Naive B cell (primary cell): Measurements from ENCODE around the gene MNAT1. TPM values are rescaled to one million over a fixed set of nuclear protein-coding genes. Genes with fewer than 3 reads are reported as not detected.
"Not testable (repeated sequence)": the region's sequence is repeated elsewhere in the genome, so short reads cannot be mapped to it uniquely, and the experiment has no call there.

ENCODE experiments used
- ATAC-seq, 2 donors: fragments of 150-1000 bp; cut with Tn5 transposase; 2 replicates each; pipeline ENCODE4 v1.10.0; 2021; ENCODE audit warnings: low read depth in 2 of 2, mild to moderate bottlenecking in 2 of 2, moderate library complexity in 2 of 2
- DNase-seq: peaks from one replicate; pipeline ENCODE4 v3.0.0; 2022
- H3K27ac Mint-ChIP-seq, 6 donors: one replicate each; pipeline ENCODE4 v1.8.0; 2020 to 2022; ENCODE audit warnings: mild to moderate bottlenecking in 6 of 6, mixed read lengths in 6 of 6, moderate library complexity in 5 of 6, inconsistent platforms in 2 of 6
- H3K27me3 Mint-ChIP-seq, 3 donors: one replicate each; pipeline ENCODE4 v1.8.0; 2021 to 2022; ENCODE audit warnings: mixed read lengths in 3 of 3, mild to moderate bottlenecking in 1 of 3
- H3K36me3 Mint-ChIP-seq, 2 donors: one replicate each; pipeline ENCODE4 v1.8.0; 2020 to 2022; ENCODE audit warnings: mixed read lengths in 2 of 2, inconsistent platforms in 1 of 2, mild to moderate bottlenecking in 1 of 2
- H3K4me1 Mint-ChIP-seq, 3 donors: one replicate each; pipeline ENCODE4 v1.8.0; 2020 to 2022; ENCODE audit warnings: mixed read lengths in 3 of 3, inconsistent platforms in 1 of 3, mild to moderate bottlenecking in 1 of 3, moderate library complexity in 1 of 3
- H3K4me3 Mint-ChIP-seq, 8 donors: one replicate each; pipeline ENCODE4 v1.8.0; 2020 to 2022; ENCODE audit warnings: mild to moderate bottlenecking in 8 of 8, mixed read lengths in 8 of 8, moderate library complexity in 8 of 8, inconsistent platforms in 2 of 8
- H3K9me3 Mint-ChIP-seq, 7 donors: one replicate each; pipeline ENCODE4 v1.8.0; 2020 to 2022; ENCODE audit warnings: mixed read lengths in 7 of 7, mild to moderate bottlenecking in 5 of 7, inconsistent platforms in 2 of 7, moderate library complexity in 1 of 7
- polyA plus RNA-seq, 6 donors: library from polyadenylated mRNA; unstranded; fragments of 300-500 nt; fragmentation: Illumina TruSeq; gene quantifications; one replicate each; pipeline ENCODE4 v1.2.3, GENCODE V29; 2021; ENCODE audit warnings: low read depth in 6 of 6

The MNAT1 gene
- polyA plus RNA-seq, 6 donors from 2014 or later, result 14.5 to 27.4 (median 22.1) TPM

GRCh38 chr14:60757567-60758002 lies 23.0 kb downstream of the MNAT1 start:
- DNase-seq (no peak), ATAC-seq (no peak)
- Mint-ChIP-seq H3K4me3 (no peak overlapping the region), H3K36me3 (peaks cover 0 to 11% of the 10 kb centered on the region in 2 donors), H3K9me3 (peaks cover 0 to 2% (median 0%) of the 10 kb centered on the region in 7 donors), H3K27me3 (peaks cover 0 to 18% (median 0%) of the 10 kb centered on the region in 3 donors), H3K27ac (no peak overlapping the region), H3K4me1 (peaks cover 25 to 44% (median 33%) of the 10 kb centered on the region in 3 donors)

- H3K4me3 Mint-ChIP-seq, result peak overlapping the region in 3 of 8 donors; percentile 38 to 66 (median 59)
- H3K27ac Mint-ChIP-seq, result peak overlapping the region in 3 of 6 donors; percentile 20 to 79 (median 49)
- peaks cover 0 to 11% of the 10 kb centered on the region in 2 donors for H3K36me3 Mint-ChIP-seq
- peaks cover 16 to 34% (median 22%) of the 10 kb centered on the region in 3 donors for H3K4me1 Mint-ChIP-seq
- no peak for DNase-seq
- H3K9me3 Mint-ChIP-seq, result peaks cover 0 to 2% (median 0%) of the 10 kb centered on the region in 7 donors
- H3K27me3 Mint-ChIP-seq, result peaks cover 0 to 18% (median 0%) of the 10 kb centered on the region in 3 donors
- ATAC-seq, result no peak
Observed at GRCh38 chr14:60758885-60759284, 24.3 kb downstream of the MNAT1 start.

GRCh38 chr14:60760209-60760608 lies 25.6 kb downstream of the MNAT1 start:
- Mint-ChIP-seq H3K27ac (no peak overlapping the region), H3K36me3 (peaks cover 8 to 18% of the 10 kb centered on the region in 2 donors), H3K4me3 (no peak overlapping the region), H3K4me1 (peaks cover 22 to 29% (median 28%) of the 10 kb centered on the region in 3 donors), H3K27me3 (peaks cover 0 to 18% (median 0%) of the 10 kb centered on the region in 3 donors), H3K9me3 (peaks cover 0 to 2% (median 0%) of the 10 kb centered on the region in 7 donors)
- no peak for DNase-seq
- ATAC-seq, result no peak

GRCh38 chr14:60760644-60761364 lies 26.2 kb downstream of the MNAT1 start:
- H3K9me3 Mint-ChIP-seq, result peaks cover 0 to 2% (median 0%) of the 10 kb centered on the region in 7 donors
- peaks cover 22 to 29% (median 28%) of the 10 kb centered on the region in 3 donors for H3K4me1 Mint-ChIP-seq
- DNase-seq (no peak), ATAC-seq (no peak)
- H3K27me3 Mint-ChIP-seq, result peaks cover 0 to 18% (median 0%) of the 10 kb centered on the region in 3 donors
- H3K27ac Mint-ChIP-seq, result no peak overlapping the region
- H3K4me3 Mint-ChIP-seq, result no peak overlapping the region
- peaks cover 8 to 18% of the 10 kb centered on the region in 2 donors for H3K36me3 Mint-ChIP-seq

- H3K4me3 Mint-ChIP-seq, result no peak overlapping the region
- ATAC-seq (no peak), DNase-seq (no peak)
- no peak overlapping the region for H3K27ac Mint-ChIP-seq
- H3K4me1 Mint-ChIP-seq, result peaks cover 12 to 22% (median 20%) of the 10 kb centered on the region in 3 donors
- H3K9me3 Mint-ChIP-seq, result no peaks in the 10 kb centered on the region
- no peaks in the 10 kb centered on the region for H3K27me3 Mint-ChIP-seq
- peaks cover 8 to 11% of the 10 kb centered on the region in 2 donors for H3K36me3 Mint-ChIP-seq
Observed at GRCh38 chr14:60768602-60769001, 34.0 kb downstream of the MNAT1 start.

GRCh38 chr14:60771117-60771516 lies 36.6 kb downstream of the MNAT1 start:
- Mint-ChIP-seq H3K27me3 (no peaks in the 10 kb centered on the region), H3K4me3 (peak overlapping the region in 1 of 8 donors; percentile 4), H3K9me3 (no peaks in the 10 kb centered on the region), H3K4me1 (peaks cover 9 to 14% (median 13%) of the 10 kb centered on the region in 3 donors), H3K27ac (no peak overlapping the region), H3K36me3 (peaks cover 0 to 4% of the 10 kb centered on the region in 2 donors)
- DNase-seq (no peak), ATAC-seq (peak in 1 of 2 donors; percentile 62)

- Mint-ChIP-seq H3K36me3 (no peaks in the 10 kb centered on the region), H3K4me3 (no peak overlapping the region), H3K4me1 (peaks cover 7 to 13% (median 11%) of the 10 kb centered on the region in 3 donors), H3K9me3 (no peaks in the 10 kb centered on the region), H3K27me3 (no peaks in the 10 kb centered on the region), H3K27ac (no peak overlapping the region)
- DNase-seq (no peak), ATAC-seq (no peak)
Observed at GRCh38 chr14:60773558-60773957, 39.0 kb downstream of the MNAT1 start.

GRCh38 chr14:60775296-60775695 lies 40.7 kb downstream of the MNAT1 start:
- no peak overlapping the region for H3K27ac Mint-ChIP-seq
- no peaks in the 10 kb centered on the region for H3K27me3 Mint-ChIP-seq
- no peaks in the 10 kb centered on the region for H3K36me3 Mint-ChIP-seq
- H3K4me3 Mint-ChIP-seq, result no peak overlapping the region
- DNase-seq (no peak), ATAC-seq (no peak)
- H3K4me1 Mint-ChIP-seq, result peaks cover 6 to 16% (median 12%) of the 10 kb centered on the region in 3 donors
- H3K9me3 Mint-ChIP-seq, result no peaks in the 10 kb centered on the region

- H3K36me3 Mint-ChIP-seq, result no peaks in the 10 kb centered on the region
- H3K27ac Mint-ChIP-seq, result no peak overlapping the region
- no peak for ATAC-seq
- H3K9me3 Mint-ChIP-seq, result no peaks in the 10 kb centered on the region
- H3K4me3 Mint-ChIP-seq, result no peak overlapping the region
- no peak for DNase-seq
- H3K27me3 Mint-ChIP-seq, result no peaks in the 10 kb centered on the region
- H3K4me1 Mint-ChIP-seq, result peaks cover 0 to 11% (median 9%) of the 10 kb centered on the region in 3 donors
Observed at GRCh38 chr14:60777856-60778578, 43.5 kb downstream of the MNAT1 start.

- H3K4me1 Mint-ChIP-seq, result peaks cover 0 to 11% (median 9%) of the 10 kb centered on the region in 3 donors
- DNase-seq, H3K9me3 Mint-ChIP-seq, H3K36me3 Mint-ChIP-seq, H3K27me3 Mint-ChIP-seq, ATAC-seq, H3K27ac Mint-ChIP-seq: not testable (repeated sequence)
- H3K4me3 Mint-ChIP-seq, result peak overlapping the region in 1 of 8 donors; percentile 43
Observed at GRCh38 chr14:60779745-60780514, 45.4 kb downstream of the MNAT1 start.

- H3K4me1 Mint-ChIP-seq, result peaks cover 0 to 11% (median 9%) of the 10 kb centered on the region in 3 donors
- H3K36me3 Mint-ChIP-seq, ATAC-seq, DNase-seq, H3K4me3 Mint-ChIP-seq, H3K9me3 Mint-ChIP-seq, H3K27me3 Mint-ChIP-seq, H3K27ac Mint-ChIP-seq: not testable (repeated sequence)
Observed at GRCh38 chr14:60780558-60780957, 46.0 kb downstream of the MNAT1 start.

GRCh38 chr14:60786905-60787304 lies 52.3 kb downstream of the MNAT1 start:
- no peak overlapping the region for H3K27ac Mint-ChIP-seq
- ATAC-seq, result no peak
- no peak overlapping the region for H3K4me3 Mint-ChIP-seq
- H3K4me1 Mint-ChIP-seq, result peaks cover 0 to 7% (median 0%) of the 10 kb centered on the region in 3 donors
- H3K9me3 Mint-ChIP-seq, result no peaks in the 10 kb centered on the region
- peaks cover 0 to 9% of the 10 kb centered on the region in 2 donors for H3K36me3 Mint-ChIP-seq
- H3K27me3 Mint-ChIP-seq, result no peaks in the 10 kb centered on the region
- DNase-seq, result no peak

- Mint-ChIP-seq H3K27me3 (no peaks in the 10 kb centered on the region), H3K9me3 (peaks cover 0 to 4% (median 0%) of the 10 kb centered on the region in 7 donors), H3K4me3 (no peak overlapping the region), H3K27ac (peak overlapping the region in 1 of 6 donors; percentile 2), H3K36me3 (peaks cover 0 to 9% of the 10 kb centered on the region in 2 donors), H3K4me1 (peaks cover 0 to 6% (median 0%) of the 10 kb centered on the region in 3 donors)
- no peak for ATAC-seq
- DNase-seq, result no peak
Observed at GRCh38 chr14:60789656-60790055, 55.1 kb downstream of the MNAT1 start.
